LNCAP (cell line): ENCODE results near the gene APBA2.
A peak's percentile ranks its signal among the peaks of the same experiment; 100 is the strongest.
"Not testable (repeated sequence)": the region's sequence is repeated elsewhere in the genome, so short reads cannot be mapped to it uniquely, and the experiment has no call there.

ENCODE experiments used
- TF ChIP-seq, protein P1 (sequence below): fragments of 450-650 bp; IDR thresholded peaks from 2 replicates; pipeline ENCODE4 v1.5.1; 2017; ENCODE audit warnings: mild to moderate bottlenecking

The APBA2 gene

GRCh38 chr15:28885630-28886430 lies at the start of gene APBA2:
TSS of gene APBA2 (plus strand) at chr15:28885974. CDS start at chr15:29053885, 167,911 bp downstream.
- TF ChIP-seq, protein P1, sequence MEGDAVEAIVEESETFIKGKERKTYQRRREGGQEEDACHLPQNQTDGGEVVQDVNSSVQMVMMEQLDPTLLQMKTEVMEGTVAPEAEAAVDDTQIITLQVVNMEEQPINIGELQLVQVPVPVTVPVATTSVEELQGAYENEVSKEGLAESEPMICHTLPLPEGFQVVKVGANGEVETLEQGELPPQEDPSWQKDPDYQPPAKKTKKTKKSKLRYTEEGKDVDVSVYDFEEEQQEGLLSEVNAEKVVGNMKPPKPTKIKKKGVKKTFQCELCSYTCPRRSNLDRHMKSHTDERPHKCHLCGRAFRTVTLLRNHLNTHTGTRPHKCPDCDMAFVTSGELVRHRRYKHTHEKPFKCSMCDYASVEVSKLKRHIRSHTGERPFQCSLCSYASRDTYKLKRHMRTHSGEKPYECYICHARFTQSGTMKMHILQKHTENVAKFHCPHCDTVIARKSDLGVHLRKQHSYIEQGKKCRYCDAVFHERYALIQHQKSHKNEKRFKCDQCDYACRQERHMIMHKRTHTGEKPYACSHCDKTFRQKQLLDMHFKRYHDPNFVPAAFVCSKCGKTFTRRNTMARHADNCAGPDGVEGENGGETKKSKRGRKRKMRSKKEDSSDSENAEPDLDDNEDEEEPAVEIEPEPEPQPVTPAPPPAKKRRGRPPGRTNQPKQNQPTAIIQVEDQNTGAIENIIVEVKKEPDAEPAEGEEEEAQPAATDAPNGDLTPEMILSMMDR = peak; percentile 32; the same call in 1 of the 2 replicates

DNA sequence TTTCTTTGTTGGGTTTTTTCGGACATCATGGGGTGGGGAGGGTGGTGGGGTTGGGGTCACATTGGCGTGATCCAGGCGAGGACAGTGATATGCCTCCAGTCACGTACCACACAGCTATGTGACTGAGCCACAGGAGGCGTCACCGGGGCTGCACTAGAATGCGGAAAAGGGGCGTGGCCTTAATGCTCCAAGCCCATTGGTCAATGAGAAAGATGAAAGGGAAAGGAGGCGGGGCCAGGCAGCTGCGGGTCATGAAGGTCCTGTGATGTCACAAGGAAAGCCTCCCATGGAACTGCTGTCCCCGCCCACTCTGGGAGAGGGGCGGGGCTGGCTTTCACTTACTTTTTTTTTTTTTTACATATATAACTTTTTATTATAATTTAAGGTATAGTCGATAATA lies 37.3 kb upstream of the APBA2 start, which contains the start of gene GOLGA6L7:
Gene GOLGA6L7, minus strand, starts transcription at position 124 of the 400 bp plus-strand sequence. Its CDS starts 95 bp downstream, at position 29.
- TF ChIP-seq, protein P1 = not testable (repeated sequence)

DNA sequence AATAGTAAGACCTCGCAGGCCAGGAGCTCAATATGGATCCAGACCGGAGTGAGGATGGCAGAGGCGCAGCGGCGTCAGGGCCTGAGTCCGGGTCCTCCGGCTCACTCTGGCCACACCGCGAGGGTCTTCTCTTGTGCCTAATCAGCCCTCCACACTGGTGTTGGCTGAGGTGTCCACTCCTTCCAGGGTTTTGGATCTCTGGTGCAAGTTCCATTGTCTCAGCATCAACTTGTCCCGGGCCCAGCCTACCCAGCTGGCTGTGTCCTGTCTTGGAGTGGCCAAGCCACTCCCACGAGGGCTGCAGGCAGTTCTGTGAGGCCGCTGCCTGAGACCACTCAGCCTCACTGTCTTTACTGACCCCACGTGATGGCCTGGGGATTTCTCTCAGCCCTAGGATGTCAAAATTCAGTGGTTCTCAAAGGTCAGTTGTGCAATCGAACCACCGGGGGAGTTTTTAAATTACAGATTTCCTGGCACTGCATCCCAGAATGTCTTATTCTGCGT lies 24.7 kb upstream of the APBA2 start:
- TF ChIP-seq, protein P1 = no peak

DNA sequence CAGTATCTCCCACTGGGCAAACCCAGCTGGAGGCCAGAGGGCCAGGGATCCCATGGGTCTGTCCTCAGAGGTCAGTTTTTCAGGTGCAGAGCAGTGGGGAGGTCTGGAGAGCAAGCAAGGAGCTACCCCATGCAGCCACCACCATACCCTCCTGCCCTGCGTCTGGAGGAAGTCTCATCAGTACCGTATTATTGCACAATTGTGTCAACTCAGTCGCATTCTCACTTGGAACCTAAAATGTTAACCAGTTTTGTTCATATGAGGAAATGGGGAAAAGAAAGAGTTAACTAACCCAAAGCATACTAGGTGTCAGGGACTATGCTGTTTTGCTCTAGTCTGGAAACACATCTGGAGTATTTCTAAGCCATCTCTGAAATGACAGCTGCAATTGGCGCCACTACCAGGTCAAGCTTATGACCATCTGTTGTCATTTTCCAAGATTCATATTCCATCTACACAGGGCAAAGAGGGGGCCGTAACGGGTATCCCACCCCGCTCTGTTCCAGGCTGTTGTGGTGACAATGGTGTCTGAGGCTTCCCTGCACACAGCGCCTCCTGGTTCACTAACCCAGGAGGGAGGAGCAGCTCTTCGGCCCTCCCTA lies 16.9 kb upstream of the APBA2 start:
- TF ChIP-seq, protein P1 = no peak

DNA sequence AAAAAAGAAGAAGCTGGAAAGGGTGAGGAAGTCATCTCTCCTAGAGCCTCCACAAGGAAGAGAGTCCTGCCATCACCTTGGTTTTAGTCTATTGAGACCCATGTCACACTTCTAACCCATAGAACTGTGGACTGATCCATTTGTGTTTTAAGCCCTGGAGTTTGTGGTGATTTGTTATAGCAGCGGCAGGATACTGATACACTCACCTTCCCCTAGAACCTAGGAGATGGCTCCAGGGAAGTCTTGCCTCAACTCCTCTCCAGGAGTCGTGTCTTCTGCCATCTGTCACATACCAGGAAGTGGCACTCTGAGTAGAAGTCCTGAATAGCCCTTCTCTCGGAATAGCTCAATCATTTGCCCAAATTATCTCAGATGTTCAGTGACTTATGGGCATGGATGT lies 14.6 kb upstream of the APBA2 start:
- TF ChIP-seq, protein P1 = no peak

DNA sequence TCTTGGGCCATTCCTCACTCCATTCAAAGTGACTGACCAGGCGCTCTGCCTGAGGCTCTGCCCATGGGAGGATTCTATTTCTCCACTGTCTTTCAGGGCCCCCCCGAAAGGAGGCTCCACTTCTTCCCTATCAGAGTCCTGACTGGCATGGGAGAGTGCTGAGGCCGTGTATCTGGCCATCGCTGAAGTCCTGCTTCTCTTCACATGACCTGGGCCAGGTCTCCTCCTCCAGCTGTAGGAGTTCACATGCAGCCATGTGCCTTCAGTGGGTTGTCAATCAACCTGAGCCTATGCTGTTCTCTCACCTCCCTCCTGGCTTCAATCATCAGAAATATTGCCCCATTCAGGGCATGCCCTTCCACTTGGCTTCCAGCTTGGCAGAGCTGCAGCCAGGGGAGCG lies 12.8 kb upstream of the APBA2 start:
- TF ChIP-seq, protein P1 = no peak

DNA sequence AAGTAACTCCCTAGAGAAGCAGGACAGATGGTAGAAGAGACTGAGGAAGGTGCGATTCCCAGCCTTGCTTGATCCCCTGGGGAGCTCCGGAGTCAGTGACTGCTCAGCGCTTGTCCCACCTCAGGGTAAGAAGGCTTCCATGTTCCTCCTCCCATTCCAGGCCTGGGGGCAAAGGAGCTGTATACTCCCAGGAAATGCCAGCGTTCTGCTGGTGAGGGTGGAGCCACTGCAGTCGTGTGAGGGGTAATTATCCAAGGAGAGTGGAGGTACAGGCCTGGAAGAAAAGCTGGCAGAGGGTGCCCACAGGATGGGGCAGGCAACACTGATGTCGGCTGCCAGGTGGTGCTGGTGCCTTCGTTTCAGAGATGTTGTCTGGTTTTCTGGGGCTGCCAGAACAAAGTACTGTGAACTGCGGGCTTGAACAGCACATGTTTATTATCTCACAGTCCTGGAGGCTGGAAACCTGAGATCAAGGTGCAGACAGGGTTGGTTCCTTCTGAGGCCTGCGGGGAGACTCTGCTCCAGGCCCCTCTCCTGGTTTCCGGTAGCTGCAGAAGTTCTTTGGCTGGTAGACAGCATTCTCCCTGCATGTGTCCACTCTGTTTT lies 12.1 kb upstream of the APBA2 start:
- TF ChIP-seq, protein P1 = no peak
